CD4-positive, alpha-beta T cell (primary cell): ENCODE data around the gene IL2RA. TPM values are rescaled to one million over a fixed set of nuclear protein-coding genes. Genes with fewer than 3 reads are reported as not detected.
"Not testable (repeated sequence)": the region's sequence is repeated elsewhere in the genome, so short reads cannot be mapped to it uniquely, and the experiment has no call there.

Experiments
- ATAC-seq: fragments of 200-7000 bp; cut with Tn5 transposase; one replicate; pipeline ENCODE4 v1.10.0; 2022; ENCODE audit warnings: mild to moderate bottlenecking; ENCODE audit not compliant: poor library complexity
- CTCF ChIA-PET: fragments of 350-600 bp; sonication (Branson Sonifier 250); formaldehyde crosslinking; loops from one replicate; lab custom pipeline; 2021; ENCODE audit warnings: antibody characterized with exemption, inconsistent platforms; lab: Charles Lee
- POLR2A ChIA-PET: fragments of 350-600 bp; sonication (Branson Sonifier 250); formaldehyde crosslinking; loops from one replicate; lab custom pipeline; 2021; ENCODE audit warnings: antibody characterized with exemption, inconsistent platforms; lab: Charles Lee
- DNase-seq, 14 experiments: peaks; one replicate each; pipeline ENCODE4 v3.0.0-alpha.2; 2013 to 2020; ENCODE audit warnings: mixed read lengths in 2 of 14
- H3K27ac ChIP-seq, 2 donors: one replicate each; pipeline versions ENCODE4 v1.5.1 to v1.7.0; 2013; ENCODE audit warnings: low read length in 2 of 2, low read depth in 1 of 2, mild to moderate bottlenecking in 1 of 2
- H3K27me3 ChIP-seq, 2 experiments: 1 replicate in 1 of 2; 2 replicates in 1 of 2; pipeline versions ENCODE4 v1.6.1 to v1.7.0; 2013; ENCODE audit warnings: low read length in 2 of 2, control low read depth in 1 of 2, mild to moderate bottlenecking in 1 of 2, moderate library complexity in 1 of 2; ENCODE audit not compliant: insufficient read depth in 2 of 2, control insufficient read depth in 1 of 2
- H3K36me3 ChIP-seq: one replicate; pipeline ENCODE4 v1.6.1; 2013; ENCODE audit warnings: low read length, control low read depth; ENCODE audit not compliant: insufficient read depth
- H3K4me1 ChIP-seq: one replicate; pipeline ENCODE4 v1.6.1; 2013; ENCODE audit warnings: low read length, control low read depth; ENCODE audit not compliant: insufficient read depth
- H3K4me3 ChIP-seq: one replicate; pipeline ENCODE4 v1.5.1; 2013; ENCODE audit warnings: mild to moderate bottlenecking, low read length, moderate library complexity
- H3K9me3 ChIP-seq, 2 experiments: 1 replicate in 1 of 2; 2 replicates in 1 of 2; pipeline versions ENCODE4 v1.6.1 to v1.7.0; 2013; ENCODE audit warnings: low read length in 2 of 2, mild to moderate bottlenecking in 2 of 2, control low read depth in 1 of 2, moderate library complexity in 1 of 2; ENCODE audit not compliant: control insufficient read depth in 1 of 2, insufficient read depth in 1 of 2
- H3K27ac Mint-ChIP-seq: one replicate; pipeline ENCODE4 v1.8.0; 2020; ENCODE audit warnings: mixed read lengths
- H3K27me3 Mint-ChIP-seq: one replicate; pipeline ENCODE4 v1.8.0; 2021; ENCODE audit warnings: mixed read lengths
- H3K36me3 Mint-ChIP-seq: one replicate; pipeline ENCODE4 v1.8.0; 2021; ENCODE audit warnings: low read depth, mixed read lengths
- H3K4me1 Mint-ChIP-seq: one replicate; pipeline ENCODE4 v1.8.0; 2021; ENCODE audit warnings: low read depth, mixed read lengths
- H3K4me3 Mint-ChIP-seq: one replicate; pipeline ENCODE4 v1.8.0; 2020; ENCODE audit warnings: mild to moderate bottlenecking, mixed read lengths
- H3K9me3 Mint-ChIP-seq: one replicate; pipeline ENCODE4 v1.8.0; 2020; ENCODE audit warnings: mixed read lengths
- intact Hi-C, 2 experiments: fragments of 100-400 bp; cut with DNase I in 1 of 2; cut with micrococcal nuclease in 1 of 2; formaldehyde crosslinking; loops; one replicate each; pipeline versions ENCODE4 v1.15.1 to v1.9.0; 2023 to 2025; cut with DNase I, micrococcal nuclease
- total RNA-seq, 174 experiments: library from RNA in 2 of 174; stranded (reverse) in 2 of 174; gene quantifications; one replicate each; pipeline ENCODE4 v1.2.3 and lab custom pipeline; 2021 to 2026
- TF ChIP-seq, protein P1 (sequence below): fragments of 200-600 bp; IDR thresholded peaks from one replicate; pipeline ENCODE4 v1.8.0; 2022; ENCODE audit warnings: antibody characterized with exemption, mild to moderate bottlenecking

Gene IL2RA
- total RNA-seq, 2 experiments from 2014 or later, result 4.9 to 5.4 TPM

DNA sequence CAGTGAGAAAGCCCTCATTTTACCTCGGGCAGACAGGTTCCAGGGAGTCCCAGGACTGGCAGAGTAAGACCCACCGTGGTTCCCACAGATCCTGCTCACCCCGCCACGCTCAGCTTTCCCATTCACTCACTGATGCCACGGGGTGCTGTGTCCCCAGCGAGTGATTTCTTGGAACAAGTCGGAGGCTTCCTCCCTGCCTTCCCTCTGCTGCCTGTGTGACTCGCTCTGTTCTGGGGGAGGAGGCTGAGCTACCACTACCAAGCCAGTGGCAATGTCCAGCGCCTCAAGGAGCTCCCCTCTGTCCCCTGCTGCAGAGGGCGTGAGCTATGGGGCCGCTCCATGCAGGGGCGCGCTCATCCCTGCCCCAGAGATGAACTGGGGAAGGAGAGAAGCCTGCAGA, 97.4 kb downstream of the IL2RA start:
- ChIA-PET POLR2A (no interaction called here), CTCF (no interaction called here)
- TF ChIP-seq, protein P1, sequence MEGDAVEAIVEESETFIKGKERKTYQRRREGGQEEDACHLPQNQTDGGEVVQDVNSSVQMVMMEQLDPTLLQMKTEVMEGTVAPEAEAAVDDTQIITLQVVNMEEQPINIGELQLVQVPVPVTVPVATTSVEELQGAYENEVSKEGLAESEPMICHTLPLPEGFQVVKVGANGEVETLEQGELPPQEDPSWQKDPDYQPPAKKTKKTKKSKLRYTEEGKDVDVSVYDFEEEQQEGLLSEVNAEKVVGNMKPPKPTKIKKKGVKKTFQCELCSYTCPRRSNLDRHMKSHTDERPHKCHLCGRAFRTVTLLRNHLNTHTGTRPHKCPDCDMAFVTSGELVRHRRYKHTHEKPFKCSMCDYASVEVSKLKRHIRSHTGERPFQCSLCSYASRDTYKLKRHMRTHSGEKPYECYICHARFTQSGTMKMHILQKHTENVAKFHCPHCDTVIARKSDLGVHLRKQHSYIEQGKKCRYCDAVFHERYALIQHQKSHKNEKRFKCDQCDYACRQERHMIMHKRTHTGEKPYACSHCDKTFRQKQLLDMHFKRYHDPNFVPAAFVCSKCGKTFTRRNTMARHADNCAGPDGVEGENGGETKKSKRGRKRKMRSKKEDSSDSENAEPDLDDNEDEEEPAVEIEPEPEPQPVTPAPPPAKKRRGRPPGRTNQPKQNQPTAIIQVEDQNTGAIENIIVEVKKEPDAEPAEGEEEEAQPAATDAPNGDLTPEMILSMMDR, result no peak
- intact Hi-C loops, result no loop called here
- Histone ChIP-seq H3K4me3 (no peak overlapping the region), H3K9me3 (no peaks in the 10 kb centered on the region), H3K27me3 (no peaks in the 10 kb centered on the region), H3K4me1 (peaks cover 4% of the 10 kb centered on the region), H3K27ac (no peak overlapping the region), H3K36me3 (peaks cover 56% of the 10 kb centered on the region)
- no peak for DNase-seq
- Mint-ChIP-seq H3K4me1 (no peaks in the 10 kb centered on the region), H3K27ac (no peak overlapping the region), H3K27me3 (no peaks in the 10 kb centered on the region), H3K4me3 (no peak overlapping the region), H3K36me3 (peaks cover 13% of the 10 kb centered on the region), H3K9me3 (no peaks in the 10 kb centered on the region)
- ATAC-seq, result no peak

DNA sequence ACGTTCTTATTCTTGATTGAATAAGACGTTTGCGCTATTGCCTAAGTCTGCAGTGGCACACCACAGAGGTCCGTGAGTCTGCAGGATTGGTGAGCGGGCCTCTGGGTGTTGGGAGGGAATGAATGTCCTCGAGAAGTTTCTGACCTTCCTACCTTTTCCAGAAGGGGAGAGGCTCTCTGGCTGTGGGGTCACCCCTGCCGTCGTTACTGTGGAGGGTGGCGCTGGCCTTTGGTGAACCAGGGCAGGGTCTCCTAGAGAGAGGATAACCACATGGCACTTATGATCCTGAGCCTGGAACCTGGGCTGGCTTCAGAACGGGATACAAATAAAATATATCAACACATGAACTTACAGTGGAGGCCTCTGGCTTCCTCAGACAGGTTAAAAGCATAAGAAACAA, 98.6 kb downstream of the IL2RA start:
- ChIA-PET POLR2A (no interaction called here), CTCF (no interaction called here)

DNA sequence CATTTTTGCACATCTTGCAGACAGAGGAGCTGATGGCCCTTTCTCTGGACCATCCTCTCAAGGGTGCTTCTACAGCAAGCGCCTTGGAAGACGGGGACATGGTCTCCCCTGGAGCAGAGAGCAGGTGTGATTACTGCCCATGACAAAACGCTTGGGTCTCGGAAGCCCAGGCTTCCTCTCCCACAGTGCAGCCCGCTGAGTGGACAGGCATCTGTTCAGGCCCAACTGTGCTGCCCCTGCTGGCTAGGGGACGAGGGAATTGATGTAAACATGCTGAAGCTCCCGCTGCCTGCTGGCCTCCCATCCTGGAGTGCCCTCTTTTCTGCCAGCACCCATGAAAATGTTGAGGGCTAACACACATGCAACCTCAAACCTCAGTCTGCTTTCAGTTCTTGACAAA, 99.1 kb downstream of the IL2RA start:
- H3K9me3 ChIP-seq, result no peaks in the 10 kb centered on the region
- Mint-ChIP-seq H3K27me3 (no peaks in the 10 kb centered on the region), H3K4me1 (no peaks in the 10 kb centered on the region), H3K27ac (no peak overlapping the region), H3K4me3 (no peak overlapping the region), H3K9me3 (no peaks in the 10 kb centered on the region), H3K36me3 (peaks cover 9% of the 10 kb centered on the region)
- TF ChIP-seq, protein P1, result no peak
- ChIA-PET POLR2A (no interaction called here), CTCF (no interaction called here)
- H3K4me1 ChIP-seq, result no peaks in the 10 kb centered on the region
- DNase-seq (no peak), ATAC-seq (no peak)
- H3K36me3 ChIP-seq, result peaks cover 62% of the 10 kb centered on the region
- no peak overlapping the region for H3K4me3 ChIP-seq
- no peak overlapping the region for H3K27ac ChIP-seq
- intact Hi-C loops, result no loop called here
- no peaks in the 10 kb centered on the region for H3K27me3 ChIP-seq

More for the DNA sequence above, 98.6 kb downstream of the IL2RA start:
- Mint-ChIP-seq H3K27me3 (no peaks in the 10 kb centered on the region), H3K27ac (no peak overlapping the region), H3K36me3 (peaks cover 12% of the 10 kb centered on the region), H3K4me3 (no peak overlapping the region), H3K4me1 (no peaks in the 10 kb centered on the region), H3K9me3 (no peaks in the 10 kb centered on the region)
- intact Hi-C loops, result no loop called here
- Histone ChIP-seq H3K27ac (no peak overlapping the region), H3K4me3 (no peak overlapping the region), H3K9me3 (no peaks in the 10 kb centered on the region), H3K36me3 (peaks cover 63% of the 10 kb centered on the region), H3K27me3 (no peaks in the 10 kb centered on the region), H3K4me1 (peaks cover 3% of the 10 kb centered on the region)
- DNase-seq (no peak), ATAC-seq (no peak)
- TF ChIP-seq, protein P1, result no peak

DNA sequence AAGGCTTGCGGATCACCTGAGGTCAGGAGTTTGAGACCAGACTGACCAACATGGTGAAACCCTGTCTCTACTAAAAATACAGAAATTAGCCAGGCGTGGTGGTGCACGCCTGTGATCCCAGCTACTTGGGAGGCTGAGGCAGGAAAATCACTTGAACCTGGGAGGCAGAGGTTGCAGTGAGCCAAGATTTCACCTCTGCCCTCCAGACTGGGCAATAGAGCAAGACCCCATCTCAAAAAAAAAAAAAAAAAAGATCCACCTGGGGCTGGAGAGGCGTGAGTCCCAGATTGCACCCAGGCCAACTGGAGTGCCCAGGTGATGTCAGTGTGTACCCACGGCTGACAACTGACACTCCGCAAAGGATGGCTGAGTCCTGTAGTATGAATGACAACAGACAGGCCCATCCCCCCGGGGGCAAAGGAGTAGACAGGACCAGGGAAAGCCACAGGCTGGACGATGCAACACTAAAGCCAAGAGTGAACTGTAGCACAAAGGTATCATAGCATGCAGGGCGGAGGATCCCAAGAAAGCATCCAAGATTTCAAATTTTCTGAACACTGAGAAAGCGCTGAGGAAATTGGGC, 99.7 kb downstream of the IL2RA start:
- H3K36me3 Mint-ChIP-seq, DNase-seq, H3K9me3 ChIP-seq, H3K27me3 ChIP-seq, ATAC-seq, POLR2A ChIA-PET, H3K4me1 ChIP-seq, H3K27me3 Mint-ChIP-seq, H3K4me1 Mint-ChIP-seq, H3K27ac Mint-ChIP-seq, H3K4me3 ChIP-seq, H3K27ac ChIP-seq, CTCF ChIA-PET, intact Hi-C loops, H3K9me3 Mint-ChIP-seq, H3K4me3 Mint-ChIP-seq: not testable (repeated sequence)
- peaks cover 60% of the 10 kb centered on the region for H3K36me3 ChIP-seq
